Kidney (tissue), 14 donors: ENCODE data around the gene HGS. TPM values are rescaled to one million over a fixed set of nuclear protein-coding genes. Genes with fewer than 3 reads are reported as not detected.

Source experiments
- DNase-seq, 5 donors: peaks; one replicate each; pipeline ENCODE4 v3.0.0-alpha.2; 2013 to 2020
- FAIRE-seq: peaks from 2 replicates; lab custom pipeline; 2012; peaks lifted over from hg19 to GRCh38; lab: Jason Lieb, UNC
- H3K27ac ChIP-seq, 2 donors: one replicate each; pipeline ENCODE4 v1.7.0; 2013; ENCODE audit warnings: low read depth in 2 of 2, low read length in 2 of 2, inconsistent platforms in 1 of 2
- H3K27me3 ChIP-seq: one replicate; pipeline ENCODE4 v1.7.1; 2013; ENCODE audit warnings: low read length, inconsistent platforms; ENCODE audit not compliant: control insufficient read depth, insufficient read depth
- H3K36me3 ChIP-seq, 3 donors: one replicate each; pipeline versions ENCODE4 v1.7.0 to v1.7.1; 2013; ENCODE audit warnings: low read length in 3 of 3, control low read depth in 1 of 3, inconsistent platforms in 1 of 3; ENCODE audit not compliant: insufficient read depth in 3 of 3, control insufficient read depth in 2 of 3
- H3K4me1 ChIP-seq, 3 donors: one replicate each; pipeline versions ENCODE4 v1.7.0 to v1.7.1; 2013; ENCODE audit warnings: low read length in 3 of 3, inconsistent platforms in 1 of 3, low read depth in 1 of 3; ENCODE audit not compliant: control insufficient read depth in 2 of 3, insufficient read depth in 2 of 3
- H3K4me3 ChIP-seq, 3 donors: one replicate each; pipeline versions ENCODE4 v1.7.0 to v1.8.1; 2013; ENCODE audit warnings: low read length in 3 of 3, control low read depth in 1 of 3, inconsistent platforms in 1 of 3
- H3K9ac ChIP-seq, 3 donors: one replicate each; pipeline versions ENCODE4 v1.7.0 to v1.7.1; 2013; ENCODE audit warnings: low read length in 3 of 3, control low read depth in 1 of 3, inconsistent platforms in 1 of 3
- H3K9me3 ChIP-seq, 3 donors: one replicate each; pipeline versions ENCODE4 v1.7.0 to v1.7.1; 2013; ENCODE audit warnings: low read length in 3 of 3, control low read depth in 1 of 3, inconsistent platforms in 1 of 3; ENCODE audit not compliant: control insufficient read depth in 2 of 3, insufficient read depth in 1 of 3
- CTCF ChIP-seq: IDR thresholded peaks from 3 replicates; pipeline ENCODE4 v1.5.1; 2012; ENCODE audit warnings: mild to moderate bottlenecking, moderate library complexity, borderline replicate concordance; ENCODE audit not compliant: insufficient read depth; ENCODE audit errors: extremely low read depth
- intact Hi-C: fragments of 100-400 bp; cut with DNase I; formaldehyde crosslinking; loops from one replicate; pipeline ENCODE4 v1.11.1; 2022
- polyA plus RNA-seq: library from polyadenylated mRNA; stranded (reverse); fragments of 350-450 nt; fragmentation: Illumina TruSeq; extraction: RNeasy Lipid Tissue Mini Kit (QIAGEN cat#74804); gene quantifications from one replicate; pipeline ENCODE4 v1.2.3, GENCODE V29; 2014; ENCODE audit warnings: low read depth, low replicate concordance; ENCODE audit not compliant: insufficient read depth
- total RNA-seq: library from RNA; stranded (reverse); fragmentation: NEBNext Ultra II Directional; extraction: Animal tissue kit (Norgen Biotek cat#: 25700); gene quantifications from one replicate; pipeline ENCODE4 v1.2.1, GENCODE V29; 2021
- donor health status: control.
- donor health status: control.
- donor health status: control.
- donor health status: control.
- donor health status: control.
- donor health status: DM: yes; HTN: yes; CAD: no.
- donor health status: Normal renal cell carcinoma (clear cell type).

The HGS gene
- total and polyA plus RNA-seq, 2 donors from 2014 or later, result 85.5 to 95.3 TPM

GRCh38 chr17:81716674-81716996, 32.8 kb downstream of the HGS start:
- Histone ChIP-seq H3K36me3 (no peaks in the 10 kb centered on the region), H3K27me3 (no peaks in the 10 kb centered on the region), H3K4me3 (no peak overlapping the region), H3K4me1 (peaks cover 0 to 21% (median 0%) of the 10 kb centered on the region in 3 donors), H3K9ac (no peak overlapping the region), H3K27ac (no peak overlapping the region), H3K9me3 (no peaks in the 10 kb centered on the region)
- intact Hi-C loops, result no loop called here
- DNase-seq (no peak), FAIRE-seq (no peak)
- no peak for TF ChIP-seq CTCF

GRCh38 chr17:81717049-81717765, 33.4 kb downstream of the HGS start:
- no peaks in the 10 kb centered on the region for H3K9me3 ChIP-seq
- H3K4me3 ChIP-seq, result no peak overlapping the region
- H3K27ac ChIP-seq, result no peak overlapping the region
- no peaks in the 10 kb centered on the region for H3K36me3 ChIP-seq
- FAIRE-seq (no peak), DNase-seq (peak in 1 of 5 donors; percentile 77)
- no peak overlapping the region for H3K9ac ChIP-seq
- no peaks in the 10 kb centered on the region for H3K27me3 ChIP-seq
- intact Hi-C loops, result no loop called here
- TF ChIP-seq CTCF, result no peak
- H3K4me1 ChIP-seq, result peaks cover 0 to 23% (median 0%) of the 10 kb centered on the region in 3 donors

- FAIRE-seq, result no peak
- H3K4me3 ChIP-seq, result no peak overlapping the region
- H3K27me3 ChIP-seq, result no peaks in the 10 kb centered on the region
- H3K9me3 ChIP-seq, result no peaks in the 10 kb centered on the region
- TF ChIP-seq CTCF, result no peak
- no peak overlapping the region for H3K9ac ChIP-seq
- no peak overlapping the region for H3K27ac ChIP-seq
- peaks cover 0 to 23% (median 4%) of the 10 kb centered on the region in 3 donors for H3K4me1 ChIP-seq
- H3K36me3 ChIP-seq, result no peaks in the 10 kb centered on the region
- DNase-seq, result no peak
- intact Hi-C loops, result no loop called here
These were observed 33.9 kb downstream of the HGS start for GRCh38 chr17:81717766-81718089.
